GM19099 (cell line): ENCODE measurements around the gene MAB21L2.

Experiments
- POLR2A ChIP-seq: IDR thresholded peaks from 3 replicates; pipeline ENCODE4 v1.6.1; 2011; ENCODE audit warnings: low read depth; ENCODE audit not compliant: insufficient read length; ENCODE audit errors: extremely low read depth

MAB21L2 gene

DNA sequence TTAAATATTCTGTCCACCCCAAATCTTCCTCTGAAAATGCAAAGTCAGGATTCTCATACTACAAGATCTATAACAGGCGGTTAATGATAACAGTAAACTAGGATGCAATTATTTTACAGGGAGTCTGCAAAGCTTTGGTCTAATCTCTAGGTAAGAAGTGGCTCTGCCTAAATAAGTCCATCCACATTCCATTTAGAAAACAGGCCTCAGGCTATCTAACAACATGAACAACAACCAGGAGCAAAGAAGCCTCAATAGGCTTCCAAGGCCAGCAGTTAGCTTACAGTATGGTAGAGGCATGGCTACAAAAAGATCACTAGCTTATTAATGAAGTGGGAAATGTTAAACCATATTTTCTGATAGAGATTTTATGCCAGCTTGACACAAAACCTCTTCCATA is 6.4 kb downstream of the MAB21L2 start:
- TF ChIP-seq POLR2A: no peak

- TF ChIP-seq POLR2A: no peak
These were observed 7.2 kb downstream of the MAB21L2 start for GRCh38 chr4:150589157-150589556.

GRCh38 chr4:150590631-150591030 is 8.7 kb downstream of the MAB21L2 start:
- no peak for TF ChIP-seq POLR2A

DNA sequence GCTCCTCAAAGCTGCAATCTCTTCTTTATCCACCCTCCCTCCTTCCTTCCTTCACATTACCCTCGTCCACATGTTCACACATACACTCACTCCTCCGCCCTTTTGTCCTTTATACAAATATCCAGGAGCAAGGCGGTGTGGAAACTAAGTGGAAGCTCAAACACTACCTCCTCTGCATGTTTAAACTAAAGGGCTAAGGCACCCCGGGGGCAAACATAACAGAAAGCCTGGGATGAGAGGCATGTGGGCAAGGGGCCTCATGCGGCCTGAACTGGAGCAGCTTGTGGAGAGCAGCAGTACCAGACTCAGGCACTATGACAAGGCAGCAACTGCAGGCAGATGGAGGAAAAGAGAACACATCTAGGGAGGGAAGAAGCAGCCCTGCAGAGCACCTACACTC is 9.5 kb downstream of the MAB21L2 start:
- TF ChIP-seq POLR2A: no peak

GRCh38 chr4:150591904-150592303 is 10.0 kb downstream of the MAB21L2 start:
- TF ChIP-seq POLR2A: no peak

DNA sequence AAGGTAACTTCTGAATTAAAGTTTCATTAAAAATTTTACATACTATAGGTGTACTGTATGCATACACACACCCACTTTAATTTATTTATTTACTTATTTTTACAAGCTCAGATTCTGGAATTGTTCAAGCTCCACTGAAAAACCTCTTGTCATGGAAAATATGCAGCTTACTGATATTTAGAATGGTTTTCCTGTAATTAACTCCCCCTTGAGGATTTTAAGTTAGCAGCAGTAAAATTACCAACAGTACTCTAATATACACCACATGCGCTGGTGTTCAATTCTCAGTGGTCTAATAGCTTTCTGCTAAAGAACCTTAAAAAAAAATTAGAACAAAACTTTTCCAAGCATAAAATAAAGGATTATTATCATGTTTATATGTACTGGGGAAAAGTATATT is 12.0 kb downstream of the MAB21L2 start:
- TF ChIP-seq POLR2A: no peak

DNA sequence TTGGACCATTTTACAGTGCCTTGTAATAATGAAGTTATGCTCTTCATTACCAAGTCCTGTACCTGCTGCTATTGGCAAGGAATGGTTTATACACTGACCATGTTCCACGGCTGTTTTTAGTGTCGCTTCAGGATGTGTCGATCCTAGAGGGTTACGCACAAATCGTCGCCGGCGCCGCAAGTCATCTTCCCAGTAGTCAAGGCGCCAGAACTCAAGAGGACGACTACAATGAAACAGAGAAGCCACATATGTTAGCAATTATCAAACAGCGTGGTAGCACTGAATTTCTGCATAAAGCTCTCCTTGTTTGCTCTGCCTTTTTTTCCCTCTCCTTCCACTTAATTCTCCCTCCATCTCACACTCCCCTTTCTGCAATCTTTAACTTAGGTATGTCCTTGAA is 17.0 kb downstream of the MAB21L2 start:
- no peak for TF ChIP-seq POLR2A

DNA sequence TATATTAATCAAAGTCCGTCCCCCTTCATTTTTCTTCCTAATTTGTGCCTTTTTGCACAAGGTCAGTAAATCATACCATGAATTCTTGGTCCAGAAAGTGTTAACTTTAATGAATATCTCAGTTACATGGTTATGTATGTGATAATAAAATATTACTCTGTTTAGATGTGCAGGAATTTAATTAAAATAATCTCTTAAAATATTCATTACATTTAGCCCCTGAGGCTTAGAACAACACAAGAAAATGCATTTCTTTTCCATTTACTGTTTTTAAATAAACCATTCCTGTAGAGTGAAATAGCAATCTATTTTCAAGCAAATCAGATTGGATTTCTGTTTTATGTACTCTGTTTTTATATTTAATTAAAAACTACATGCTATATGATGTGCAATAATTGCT is 17.6 kb downstream of the MAB21L2 start:
- no peak for TF ChIP-seq POLR2A

- no peak for TF ChIP-seq POLR2A
These were observed 19.0 kb downstream of the MAB21L2 start for GRCh38 chr4:150600812-150601445.

DNA sequence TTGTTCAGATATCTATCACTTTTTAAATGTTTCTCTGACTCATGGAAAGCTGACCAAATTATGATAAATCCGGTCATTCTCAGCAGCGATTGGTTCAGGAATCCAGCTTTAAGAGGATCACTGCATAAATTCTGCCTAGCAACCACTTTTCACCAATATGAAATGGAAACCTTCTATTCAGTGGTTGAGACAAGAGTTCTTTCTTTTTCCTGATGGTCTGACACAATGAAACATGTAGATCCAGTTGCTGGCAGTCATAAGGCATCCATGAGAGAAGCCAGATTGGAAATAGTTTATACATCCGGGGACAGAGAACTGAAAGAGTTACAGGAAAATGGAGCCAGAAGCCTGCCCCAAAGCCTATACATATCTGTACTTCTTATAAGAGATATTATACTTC is 27.2 kb downstream of the MAB21L2 start:
- TF ChIP-seq POLR2A: no peak

- TF ChIP-seq POLR2A: no peak
These were observed 37.1 kb downstream of the MAB21L2 start for GRCh38 chr4:150619042-150619441.

DNA sequence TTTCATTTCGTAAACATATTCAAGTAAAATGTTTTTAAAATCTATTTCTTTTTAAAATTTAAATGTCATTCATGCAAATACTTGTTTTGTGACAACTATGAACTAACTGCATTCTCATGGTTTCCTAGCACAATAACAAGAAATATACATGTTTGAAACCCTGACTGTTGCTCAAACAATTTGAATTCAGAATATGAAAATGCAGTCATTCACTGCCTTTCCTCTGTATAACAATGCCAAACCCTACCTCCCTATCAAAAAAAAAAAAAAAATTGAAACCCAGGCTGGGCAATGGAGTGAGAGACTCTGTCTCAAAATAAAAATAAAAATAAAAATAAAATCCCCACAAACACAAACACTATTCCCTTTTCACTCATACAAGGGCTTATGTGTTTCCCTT is 42.1 kb downstream of the MAB21L2 start:
- TF ChIP-seq POLR2A: no peak

DNA sequence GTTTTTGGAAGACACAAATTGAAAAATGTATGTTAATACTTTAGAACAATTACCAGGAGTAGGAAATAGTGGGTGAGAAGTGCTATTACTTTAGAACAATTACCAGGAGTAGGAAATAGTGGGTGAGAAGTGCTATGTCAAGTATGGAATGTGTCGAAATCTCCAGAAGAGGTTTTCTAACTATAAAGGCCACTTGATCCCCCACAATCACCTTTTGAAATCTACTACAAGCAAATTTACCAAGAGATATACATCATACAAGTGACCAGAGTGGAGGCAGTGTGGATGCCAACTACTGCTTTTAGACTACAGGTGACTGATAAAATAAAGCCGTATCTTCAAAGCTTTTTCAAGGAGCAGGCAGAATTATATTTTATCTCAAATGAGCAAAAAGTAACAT is 43.1 kb downstream of the MAB21L2 start:
- TF ChIP-seq POLR2A: no peak

DNA sequence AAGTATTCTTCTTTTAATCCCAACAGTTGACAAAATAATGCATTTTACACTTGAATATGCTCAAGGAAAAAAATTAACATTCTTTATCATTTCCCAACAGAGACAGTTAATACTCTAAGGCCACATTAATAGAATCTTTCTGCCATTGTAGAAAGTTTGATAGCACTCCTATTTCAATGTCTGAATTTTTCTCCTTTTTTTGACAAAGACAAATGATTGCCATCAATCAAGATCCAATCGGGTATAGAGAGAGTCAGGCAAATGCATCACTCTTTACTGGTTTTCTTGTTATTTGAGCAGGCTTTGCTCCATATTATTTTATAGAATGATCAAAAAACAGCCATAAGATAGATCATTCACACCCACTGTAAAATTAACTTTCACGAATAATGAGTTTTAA is 46.1 kb downstream of the MAB21L2 start:
- TF ChIP-seq POLR2A: no peak

DNA sequence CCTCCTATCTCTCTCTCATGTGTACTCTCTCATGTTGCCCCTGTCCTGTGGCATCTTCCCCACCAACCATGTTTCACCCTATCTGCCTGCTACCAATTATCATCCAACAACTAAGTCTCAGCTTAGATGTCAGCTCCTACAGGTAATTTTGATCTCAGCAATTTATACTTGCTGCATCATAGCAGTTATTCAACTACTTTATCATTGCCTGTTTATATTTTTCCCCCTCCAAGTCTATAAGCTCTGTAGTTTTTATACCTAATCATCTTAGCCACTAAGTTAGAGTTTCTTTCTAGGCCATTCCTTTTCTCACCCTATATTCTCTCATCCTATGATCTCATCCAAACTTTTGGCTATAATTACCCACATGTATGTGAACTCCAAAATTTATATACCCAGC is 50.7 kb downstream of the MAB21L2 start:
- TF ChIP-seq POLR2A: no peak
